Measurements from ENCODE around the gene UQCRFS1.

UQCRFS1 gene

GRCh38 chr19:29155683-29156082 is 57.3 kb downstream of the UQCRFS1 start:
- DNase-seq (ENCODE audit: low spot score): no peak

All from cerebellar cortex (tissue), 1 donor.